Measurements from ENCODE around the gene HIVEP3.

HIVEP3 gene

DNA sequence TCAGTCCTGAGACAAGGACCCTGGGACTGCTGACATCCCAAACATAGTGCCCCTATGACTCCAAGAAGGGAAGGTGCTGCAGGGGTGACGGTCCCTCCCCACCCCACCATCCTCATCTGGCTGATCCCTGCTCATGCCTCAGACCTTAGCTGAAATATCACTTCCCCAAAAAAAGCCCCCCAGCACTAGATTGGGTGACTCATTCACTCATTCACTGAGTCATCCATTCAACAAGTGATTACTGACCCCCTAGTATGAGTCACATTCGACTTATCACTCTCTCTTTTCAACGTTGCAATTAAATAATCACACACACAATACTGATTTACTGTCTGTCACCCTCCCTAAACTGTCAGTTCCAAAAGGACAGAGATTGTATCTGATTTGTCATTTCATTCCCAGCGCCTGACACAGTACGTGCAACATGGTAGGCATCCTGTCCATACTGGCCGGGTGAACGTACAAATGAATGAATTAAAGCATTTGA lies 48.6 kb downstream of the HIVEP3 start:
- 100% methylated on average over 1 of the region's 7 CpGs for WGBS (ENCODE audit: extremely low coverage, insufficient coverage, low lambda C conversion rate)
- Histone ChIP-seq H3K9ac (ENCODE audit: low read length) (no peak overlapping the region), H3K4ac (ENCODE audit: low read depth, low read length) (no peak overlapping the region), H3K18ac (ENCODE audit: low read length) (no peak overlapping the region), H3K56ac (ENCODE audit: low read length) (no peak overlapping the region), H3K36me3 (ENCODE audit: control insufficient read depth, insufficient read depth, low read length) (no peaks in the 10 kb centered on the region), H3K23ac (ENCODE audit: low read length) (no peak overlapping the region), H3K79me1 (ENCODE audit: low read length) (no peaks in the 10 kb centered on the region), H4K5ac (ENCODE audit: low read length) (no peak overlapping the region), H2BK15ac (replicated peaks; ENCODE audit: low read depth) (no peak overlapping the region), H3K27ac (ENCODE audit: low read depth, low read length) (no peak overlapping the region), H3K4me2 (ENCODE audit: low read length) (no peak overlapping the region), H3K4me1 (ENCODE audit: control insufficient read depth, low read depth, low read length) (peaks cover 4% of the 10 kb centered on the region), H2BK120ac (ENCODE audit: low read depth, low read length) (no peak overlapping the region), H4K8ac (ENCODE audit: low read depth, low read length) (no peak overlapping the region), H3K27me3 (ENCODE audit: insufficient read depth, low read length, poor library complexity) (no peaks in the 10 kb centered on the region), H2AK5ac (ENCODE audit: low read length) (no peak overlapping the region), H2BK5ac (ENCODE audit: low read length) (no peak overlapping the region), H3K4me3 (ENCODE audit: low read length) (no peak overlapping the region), H3K79me2 (ENCODE audit: control insufficient read depth, insufficient read depth, low read length) (no peaks in the 10 kb centered on the region)
- peak; percentile 54 for DNase-seq

DNA sequence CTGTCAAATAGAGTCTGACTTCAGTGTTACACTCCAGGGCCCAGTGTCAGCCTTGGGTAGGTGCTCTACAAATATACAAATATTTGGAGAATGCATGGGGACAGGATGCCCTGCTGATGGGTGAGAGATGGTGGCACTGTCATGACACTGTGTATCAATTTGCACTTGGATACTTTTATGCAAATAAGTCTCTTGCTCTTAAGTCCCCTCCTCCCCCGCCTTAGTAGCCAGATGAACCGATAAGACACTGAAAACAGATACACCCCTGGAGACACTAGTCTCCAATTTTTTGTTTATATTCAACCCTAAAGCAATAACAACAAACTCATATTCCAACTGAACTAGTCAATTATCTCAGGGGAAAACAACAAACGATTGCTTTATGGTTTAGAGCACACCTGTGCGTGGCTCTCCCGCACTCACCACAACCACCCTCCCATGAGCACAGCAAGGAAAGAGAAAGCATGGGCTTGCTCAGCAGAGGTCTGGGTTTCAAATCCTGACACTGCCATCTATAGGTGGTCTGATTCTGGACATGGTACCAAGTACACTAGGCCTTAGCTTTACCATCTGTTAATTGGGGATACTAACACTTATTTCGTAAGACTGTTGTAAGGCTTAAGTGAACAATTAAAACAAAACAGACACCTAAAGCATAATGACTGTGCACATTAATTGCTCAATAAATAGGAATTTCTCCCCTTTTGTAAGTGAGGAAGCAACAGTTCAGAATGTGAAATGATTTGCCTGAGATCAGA lies 50.3 kb downstream of the HIVEP3 start:
- H3K18ac ChIP-seq (ENCODE audit: low read length) = no peak overlapping the region
- H3K79me2 ChIP-seq (ENCODE audit: control insufficient read depth, insufficient read depth, low read length) = no peaks in the 10 kb centered on the region
- H2BK5ac ChIP-seq (ENCODE audit: low read length) = no peak overlapping the region
- H2BK120ac ChIP-seq (ENCODE audit: low read depth, low read length) = no peak overlapping the region
- no peak overlapping the region for H3K9ac ChIP-seq (ENCODE audit: low read length)
- no peak overlapping the region for H2BK15ac ChIP-seq (replicated peaks; ENCODE audit: low read depth)
- H2AK5ac ChIP-seq (ENCODE audit: low read length) = no peak overlapping the region
- H3K27ac ChIP-seq (ENCODE audit: low read depth, low read length) = no peak overlapping the region
- H3K36me3 ChIP-seq (ENCODE audit: control insufficient read depth, insufficient read depth, low read length) = no peaks in the 10 kb centered on the region
- no peak overlapping the region for H4K5ac ChIP-seq (ENCODE audit: low read length)
- no peak overlapping the region for H3K56ac ChIP-seq (ENCODE audit: low read length)
- H3K4me3 ChIP-seq (ENCODE audit: low read length) = no peak overlapping the region
- DNase-seq = peak; percentile 26
- WGBS (ENCODE audit: extremely low coverage, insufficient coverage, low lambda C conversion rate) = no CpG with 5 or more reads among the region's 6 CpGs
- H3K4ac ChIP-seq (ENCODE audit: low read depth, low read length) = no peak overlapping the region
- no peak overlapping the region for H4K8ac ChIP-seq (ENCODE audit: low read depth, low read length)
- no peaks in the 10 kb centered on the region for H3K79me1 ChIP-seq (ENCODE audit: low read length)
- H3K27me3 ChIP-seq (ENCODE audit: insufficient read depth, low read length, poor library complexity) = no peaks in the 10 kb centered on the region
- no peak overlapping the region for H3K23ac ChIP-seq (ENCODE audit: low read length)
- no peaks in the 10 kb centered on the region for H3K4me1 ChIP-seq (ENCODE audit: control insufficient read depth, low read depth, low read length)
- no peak overlapping the region for H3K4me2 ChIP-seq (ENCODE audit: low read length)

DNA sequence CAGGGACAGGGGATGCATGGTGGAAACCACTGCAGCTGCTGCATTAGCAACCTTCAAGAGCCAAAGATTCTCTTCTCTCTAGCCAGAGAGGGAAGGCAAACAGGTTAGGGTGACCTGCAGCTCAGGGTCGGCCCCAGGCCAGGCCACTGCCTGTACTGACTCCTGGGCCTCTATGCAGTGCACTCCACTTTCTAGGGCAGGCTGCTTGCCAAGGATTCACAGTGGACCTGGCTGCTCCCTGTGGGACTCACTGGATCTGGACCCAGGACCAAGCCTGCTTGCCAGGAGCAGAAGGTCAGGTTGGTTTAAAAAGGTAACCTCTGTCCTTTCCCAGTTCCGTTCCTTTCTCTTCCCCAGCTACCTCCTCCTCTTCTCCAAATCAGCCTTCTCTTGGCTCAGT lies 52.4 kb downstream of the HIVEP3 start:
- no peaks in the 10 kb centered on the region for H3K79me1 ChIP-seq (ENCODE audit: low read length)
- no peak overlapping the region for H4K5ac ChIP-seq (ENCODE audit: low read length)
- no CpG with 5 or more reads among the region's 2 CpGs for WGBS (ENCODE audit: extremely low coverage, insufficient coverage, low lambda C conversion rate)
- H3K27ac ChIP-seq (ENCODE audit: low read depth, low read length) = no peak overlapping the region
- H4K8ac ChIP-seq (ENCODE audit: low read depth, low read length) = no peak overlapping the region
- H3K36me3 ChIP-seq (ENCODE audit: control insufficient read depth, insufficient read depth, low read length) = no peaks in the 10 kb centered on the region
- H3K18ac ChIP-seq (ENCODE audit: low read length) = no peak overlapping the region
- H2BK5ac ChIP-seq (ENCODE audit: low read length) = no peak overlapping the region
- H2BK120ac ChIP-seq (ENCODE audit: low read depth, low read length) = no peak overlapping the region
- H2AK5ac ChIP-seq (ENCODE audit: low read length) = no peak overlapping the region
- H3K4me1 ChIP-seq (ENCODE audit: control insufficient read depth, low read depth, low read length) = peaks cover 12% of the 10 kb centered on the region
- H3K4ac ChIP-seq (ENCODE audit: low read depth, low read length) = no peak overlapping the region
- no peaks in the 10 kb centered on the region for H3K27me3 ChIP-seq (ENCODE audit: insufficient read depth, low read length, poor library complexity)
- H3K79me2 ChIP-seq (ENCODE audit: control insufficient read depth, insufficient read depth, low read length) = no peaks in the 10 kb centered on the region
- no peak overlapping the region for H3K4me3 ChIP-seq (ENCODE audit: low read length)
- DNase-seq = no peak
- H3K4me2 ChIP-seq (ENCODE audit: low read length) = no peak overlapping the region
- no peak overlapping the region for H3K9ac ChIP-seq (ENCODE audit: low read length)
- H3K23ac ChIP-seq (ENCODE audit: low read length) = peak overlapping the region; percentile 33
- H3K56ac ChIP-seq (ENCODE audit: low read length) = no peak overlapping the region
- no peak overlapping the region for H2BK15ac ChIP-seq (replicated peaks; ENCODE audit: low read depth)

DNA sequence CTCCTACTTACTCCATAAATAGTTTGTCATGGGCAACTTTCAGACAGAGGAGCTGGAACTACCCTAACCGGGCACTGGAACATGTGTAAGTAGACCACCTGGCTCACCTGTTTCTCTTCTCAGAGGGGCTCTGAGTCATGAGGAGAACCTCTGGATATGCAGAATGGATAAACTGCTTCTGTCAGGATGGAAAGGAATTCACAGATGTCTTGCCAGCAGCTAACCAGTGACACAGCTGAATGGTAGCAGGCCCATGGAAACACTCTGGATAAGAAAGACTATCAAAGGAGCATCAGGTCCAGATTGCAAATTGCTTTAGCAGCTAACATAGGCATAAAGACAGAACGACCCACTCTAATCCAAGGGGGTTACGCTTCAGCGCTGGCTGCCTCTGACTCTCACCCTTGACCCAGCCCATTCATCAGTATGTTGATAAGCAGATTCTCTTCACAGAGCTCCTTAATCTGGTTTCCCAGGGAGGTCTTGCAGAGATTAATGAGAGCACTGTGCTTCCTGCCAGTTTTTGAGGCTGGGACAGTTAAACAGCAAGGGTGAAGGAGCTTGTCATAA lies 54.2 kb downstream of the HIVEP3 start:
- WGBS (ENCODE audit: extremely low coverage, insufficient coverage, low lambda C conversion rate) = no CpG with 5 or more reads among the region's 4 CpGs
- Histone ChIP-seq H3K27ac (ENCODE audit: low read depth, low read length) (no peak overlapping the region), H2BK15ac (replicated peaks; ENCODE audit: low read depth) (no peak overlapping the region), H3K4me1 (ENCODE audit: control insufficient read depth, low read depth, low read length) (peaks cover 12% of the 10 kb centered on the region), H2BK5ac (ENCODE audit: low read length) (no peak overlapping the region), H3K36me3 (ENCODE audit: control insufficient read depth, insufficient read depth, low read length) (no peaks in the 10 kb centered on the region), H3K27me3 (ENCODE audit: insufficient read depth, low read length, poor library complexity) (no peaks in the 10 kb centered on the region), H4K8ac (ENCODE audit: low read depth, low read length) (no peak overlapping the region), H3K4me2 (ENCODE audit: low read length) (no peak overlapping the region), H2BK120ac (ENCODE audit: low read depth, low read length) (no peak overlapping the region), H3K79me2 (ENCODE audit: control insufficient read depth, insufficient read depth, low read length) (no peaks in the 10 kb centered on the region), H3K9ac (ENCODE audit: low read length) (no peak overlapping the region), H4K5ac (ENCODE audit: low read length) (no peak overlapping the region), H3K23ac (ENCODE audit: low read length) (no peak overlapping the region), H3K4me3 (ENCODE audit: low read length) (no peak overlapping the region), H3K18ac (ENCODE audit: low read length) (no peak overlapping the region), H3K4ac (ENCODE audit: low read depth, low read length) (no peak overlapping the region), H3K56ac (ENCODE audit: low read length) (no peak overlapping the region), H3K79me1 (ENCODE audit: low read length) (no peaks in the 10 kb centered on the region), H2AK5ac (ENCODE audit: low read length) (no peak overlapping the region)
- DNase-seq = peak; percentile 78

DNA sequence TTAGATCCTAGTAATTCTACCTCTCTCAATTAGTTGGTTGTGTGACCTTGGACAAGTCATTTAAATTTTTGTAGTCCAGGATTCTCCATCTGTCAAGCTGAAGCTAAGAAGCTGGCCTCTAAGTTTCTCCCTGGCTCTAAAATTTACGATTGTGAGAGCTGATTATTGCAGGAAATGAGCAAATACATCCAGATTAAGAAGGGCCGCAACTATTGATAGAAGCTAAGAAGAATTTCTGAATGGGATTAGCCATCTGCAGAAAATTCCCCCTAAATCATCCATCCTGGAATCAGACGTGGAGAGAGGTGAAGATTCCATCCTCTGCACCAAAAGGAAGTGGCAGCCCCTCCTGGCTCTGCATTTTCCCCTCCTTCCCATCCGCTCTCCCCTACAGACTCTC lies 55.0 kb downstream of the HIVEP3 start:
- H3K4me3 ChIP-seq (ENCODE audit: low read length) = no peak overlapping the region
- no peak overlapping the region for H4K8ac ChIP-seq (ENCODE audit: low read depth, low read length)
- DNase-seq = no peak
- H2BK120ac ChIP-seq (ENCODE audit: low read depth, low read length) = no peak overlapping the region
- WGBS (ENCODE audit: extremely low coverage, insufficient coverage, low lambda C conversion rate) = no CpG with 5 or more reads among the region's 4 CpGs
- no peak overlapping the region for H4K5ac ChIP-seq (ENCODE audit: low read length)
- H2BK5ac ChIP-seq (ENCODE audit: low read length) = no peak overlapping the region
- H3K4me1 ChIP-seq (ENCODE audit: control insufficient read depth, low read depth, low read length) = peaks cover 12% of the 10 kb centered on the region
- H3K36me3 ChIP-seq (ENCODE audit: control insufficient read depth, insufficient read depth, low read length) = no peaks in the 10 kb centered on the region
- H3K9ac ChIP-seq (ENCODE audit: low read length) = no peak overlapping the region
- no peak overlapping the region for H2AK5ac ChIP-seq (ENCODE audit: low read length)
- H3K23ac ChIP-seq (ENCODE audit: low read length) = no peak overlapping the region
- H3K18ac ChIP-seq (ENCODE audit: low read length) = no peak overlapping the region
- no peaks in the 10 kb centered on the region for H3K79me1 ChIP-seq (ENCODE audit: low read length)
- no peak overlapping the region for H3K56ac ChIP-seq (ENCODE audit: low read length)
- no peaks in the 10 kb centered on the region for H3K27me3 ChIP-seq (ENCODE audit: insufficient read depth, low read length, poor library complexity)
- H3K4ac ChIP-seq (ENCODE audit: low read depth, low read length) = no peak overlapping the region
- H3K4me2 ChIP-seq (ENCODE audit: low read length) = no peak overlapping the region
- no peak overlapping the region for H3K27ac ChIP-seq (ENCODE audit: low read depth, low read length)
- H3K79me2 ChIP-seq (ENCODE audit: control insufficient read depth, insufficient read depth, low read length) = no peaks in the 10 kb centered on the region
- H2BK15ac ChIP-seq (replicated peaks; ENCODE audit: low read depth) = no peak overlapping the region
